Effector memory CD4-positive, alpha-beta T cell (primary cell): Measurements from ENCODE around the gene KCNE4.

Source experiments
- DNase-seq, 3 donors: peaks; one replicate each; pipeline ENCODE4 v3.0.0-alpha.2; 2020
- H3K27ac ChIP-seq: 2 replicates; pipeline ENCODE4 v1.7.0; 2013; ENCODE audit warnings: mild to moderate bottlenecking, low read length, moderate library complexity; ENCODE audit not compliant: insufficient read depth, poor library complexity, severe bottlenecking
- H3K27me3 ChIP-seq: replicated peaks from 2 replicates; pipeline ENCODE4 v1.7.0; 2013; ENCODE audit warnings: mild to moderate bottlenecking, low read length; ENCODE audit not compliant: insufficient read depth, control insufficient read depth, poor library complexity, severe bottlenecking
- H3K36me3 ChIP-seq: 2 replicates; pipeline ENCODE4 v1.7.0; 2013; ENCODE audit warnings: mild to moderate bottlenecking, low read length, moderate library complexity; ENCODE audit not compliant: control insufficient read depth, insufficient read depth
- H3K4me1 ChIP-seq: 2 replicates; pipeline ENCODE4 v1.7.0; 2013; ENCODE audit warnings: low read length, mild to moderate bottlenecking; ENCODE audit not compliant: control insufficient read depth, insufficient read depth, poor library complexity, severe bottlenecking
- H3K4me3 ChIP-seq: 2 replicates; pipeline ENCODE4 v1.7.0; 2013; ENCODE audit warnings: low read length, low read depth, mild to moderate bottlenecking; ENCODE audit not compliant: insufficient read depth, poor library complexity, severe bottlenecking
- H3K9me3 ChIP-seq: 2 replicates; pipeline ENCODE4 v1.7.0; 2013; ENCODE audit warnings: mild to moderate bottlenecking, low read length, moderate library complexity; ENCODE audit not compliant: control insufficient read depth

Gene KCNE4

GRCh38 chr2:223040527-223040926 lies 11.5 kb upstream of the KCNE4 start:
- no peaks in the 10 kb centered on the region for H3K36me3 ChIP-seq
- no peaks in the 10 kb centered on the region for H3K9me3 ChIP-seq
- DNase-seq, result no peak
- no peaks in the 10 kb centered on the region for H3K4me1 ChIP-seq
- no peak overlapping the region for H3K4me3 ChIP-seq
- H3K27me3 ChIP-seq, result no peaks in the 10 kb centered on the region
- H3K27ac ChIP-seq, result no peak overlapping the region

- H3K27me3 ChIP-seq, result no peaks in the 10 kb centered on the region
- no peak overlapping the region for H3K27ac ChIP-seq
- H3K36me3 ChIP-seq, result no peaks in the 10 kb centered on the region
- H3K4me1 ChIP-seq, result no peaks in the 10 kb centered on the region
- no peak for DNase-seq
- H3K4me3 ChIP-seq, result no peak overlapping the region
- H3K9me3 ChIP-seq, result no peaks in the 10 kb centered on the region
Measured at GRCh38 chr2:223041527-223042109, 10.4 kb upstream of the KCNE4 start.

GRCh38 chr2:223042284-223042683 lies 9.7 kb upstream of the KCNE4 start:
- Histone ChIP-seq H3K36me3 (no peaks in the 10 kb centered on the region), H3K27me3 (no peaks in the 10 kb centered on the region), H3K9me3 (no peaks in the 10 kb centered on the region), H3K4me1 (no peaks in the 10 kb centered on the region), H3K27ac (no peak overlapping the region), H3K4me3 (no peak overlapping the region)
- DNase-seq, result no peak

GRCh38 chr2:223042704-223043118 lies 9.3 kb upstream of the KCNE4 start:
- no peak overlapping the region for H3K4me3 ChIP-seq
- H3K36me3 ChIP-seq, result no peaks in the 10 kb centered on the region
- no peaks in the 10 kb centered on the region for H3K27me3 ChIP-seq
- H3K9me3 ChIP-seq, result no peaks in the 10 kb centered on the region
- no peaks in the 10 kb centered on the region for H3K4me1 ChIP-seq
- no peak overlapping the region for H3K27ac ChIP-seq
- no peak for DNase-seq

GRCh38 chr2:223043164-223043941 lies 8.6 kb upstream of the KCNE4 start:
- Histone ChIP-seq H3K4me3 (no peak overlapping the region), H3K27me3 (no peaks in the 10 kb centered on the region), H3K9me3 (no peaks in the 10 kb centered on the region), H3K27ac (no peak overlapping the region), H3K4me1 (no peaks in the 10 kb centered on the region), H3K36me3 (no peaks in the 10 kb centered on the region)
- no peak for DNase-seq

GRCh38 chr2:223044092-223044836 lies 7.7 kb upstream of the KCNE4 start:
- DNase-seq, result no peak
- no peaks in the 10 kb centered on the region for H3K4me1 ChIP-seq
- H3K4me3 ChIP-seq, result no peak overlapping the region
- H3K9me3 ChIP-seq, result no peaks in the 10 kb centered on the region
- H3K36me3 ChIP-seq, result no peaks in the 10 kb centered on the region
- H3K27me3 ChIP-seq, result no peaks in the 10 kb centered on the region
- H3K27ac ChIP-seq, result no peak overlapping the region

- H3K27ac ChIP-seq, result no peak overlapping the region
- no peak for DNase-seq
- no peak overlapping the region for H3K4me3 ChIP-seq
- no peaks in the 10 kb centered on the region for H3K27me3 ChIP-seq
- no peaks in the 10 kb centered on the region for H3K9me3 ChIP-seq
- H3K4me1 ChIP-seq, result no peaks in the 10 kb centered on the region
- no peaks in the 10 kb centered on the region for H3K36me3 ChIP-seq
Measured at GRCh38 chr2:223044916-223045700, 6.9 kb upstream of the KCNE4 start.

- H3K27ac ChIP-seq, result no peak overlapping the region
- no peak overlapping the region for H3K4me3 ChIP-seq
- H3K36me3 ChIP-seq, result no peaks in the 10 kb centered on the region
- no peak for DNase-seq
- no peaks in the 10 kb centered on the region for H3K4me1 ChIP-seq
- H3K27me3 ChIP-seq, result no peaks in the 10 kb centered on the region
- no peaks in the 10 kb centered on the region for H3K9me3 ChIP-seq
Measured at GRCh38 chr2:223046470-223047040, 5.4 kb upstream of the KCNE4 start.

- H3K27me3 ChIP-seq, result no peaks in the 10 kb centered on the region
- no peaks in the 10 kb centered on the region for H3K36me3 ChIP-seq
- H3K27ac ChIP-seq, result no peak overlapping the region
- no peak for DNase-seq
- H3K9me3 ChIP-seq, result no peaks in the 10 kb centered on the region
- no peaks in the 10 kb centered on the region for H3K4me1 ChIP-seq
- no peak overlapping the region for H3K4me3 ChIP-seq
Measured at GRCh38 chr2:223047260-223047761, 4.7 kb upstream of the KCNE4 start.
